ENCODE measurements around the gene SC5D.

The SC5D gene

GRCh38 chr11:121268581-121268980 lies 24.0 kb upstream of the SC5D start:
- TF ChIP-seq, protein P1, sequence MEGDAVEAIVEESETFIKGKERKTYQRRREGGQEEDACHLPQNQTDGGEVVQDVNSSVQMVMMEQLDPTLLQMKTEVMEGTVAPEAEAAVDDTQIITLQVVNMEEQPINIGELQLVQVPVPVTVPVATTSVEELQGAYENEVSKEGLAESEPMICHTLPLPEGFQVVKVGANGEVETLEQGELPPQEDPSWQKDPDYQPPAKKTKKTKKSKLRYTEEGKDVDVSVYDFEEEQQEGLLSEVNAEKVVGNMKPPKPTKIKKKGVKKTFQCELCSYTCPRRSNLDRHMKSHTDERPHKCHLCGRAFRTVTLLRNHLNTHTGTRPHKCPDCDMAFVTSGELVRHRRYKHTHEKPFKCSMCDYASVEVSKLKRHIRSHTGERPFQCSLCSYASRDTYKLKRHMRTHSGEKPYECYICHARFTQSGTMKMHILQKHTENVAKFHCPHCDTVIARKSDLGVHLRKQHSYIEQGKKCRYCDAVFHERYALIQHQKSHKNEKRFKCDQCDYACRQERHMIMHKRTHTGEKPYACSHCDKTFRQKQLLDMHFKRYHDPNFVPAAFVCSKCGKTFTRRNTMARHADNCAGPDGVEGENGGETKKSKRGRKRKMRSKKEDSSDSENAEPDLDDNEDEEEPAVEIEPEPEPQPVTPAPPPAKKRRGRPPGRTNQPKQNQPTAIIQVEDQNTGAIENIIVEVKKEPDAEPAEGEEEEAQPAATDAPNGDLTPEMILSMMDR (IDR thresholded peaks at IDR 0.05): no peak
- DNase-seq (ENCODE audit: low spot score): no peak
- no peak overlapping the region for H3K27ac ChIP-seq
- no peak overlapping the region for H3K4me3 ChIP-seq

DNA sequence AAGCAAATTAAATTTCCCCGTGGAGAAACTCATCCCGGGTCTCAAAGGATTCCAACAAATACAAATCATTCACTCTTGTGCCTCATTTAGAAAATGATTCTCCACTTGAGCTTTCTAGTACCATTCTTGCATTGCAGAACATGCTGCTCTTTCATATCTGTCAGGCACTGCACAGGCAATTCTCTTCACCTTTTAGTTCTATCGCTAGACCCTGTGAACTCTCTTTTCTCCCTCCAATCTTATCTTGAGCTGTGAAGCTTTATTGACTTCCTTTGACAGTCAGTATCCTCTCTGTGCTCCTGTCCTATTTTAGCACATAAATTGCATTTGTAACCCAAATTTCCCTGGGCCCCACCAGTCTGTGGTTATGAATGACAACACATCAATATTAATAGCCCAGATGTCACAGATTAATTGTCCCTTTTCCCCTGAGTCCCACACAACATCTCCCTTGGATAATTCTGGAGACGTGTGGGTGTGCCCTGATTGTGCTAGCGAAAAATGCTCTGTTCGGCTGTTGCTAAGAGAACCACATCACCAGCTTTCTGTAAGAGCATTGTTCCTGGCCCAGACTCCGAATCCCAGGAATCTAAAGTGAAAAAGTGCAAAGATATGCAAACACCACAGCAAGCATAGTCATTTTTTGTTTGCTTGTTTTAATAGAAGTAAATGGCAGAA lies 22.4 kb upstream of the SC5D start:
- no peak overlapping the region for H3K27ac ChIP-seq
- no peak for DNase-seq (ENCODE audit: low spot score)

GRCh38 chr11:121274332-121274991 lies 18.1 kb upstream of the SC5D start:
- Histone ChIP-seq H3K27ac (no peak overlapping the region), H3K4me3 (no peak overlapping the region)
- TF ChIP-seq, protein P1 (IDR thresholded peaks at IDR 0.05): no peak
- DNase-seq (ENCODE audit: low spot score): no peak

More for the DNA sequence above, 22.4 kb upstream of the SC5D start:
- H3K4me3 ChIP-seq: no peak overlapping the region
- TF ChIP-seq, protein P1 (IDR thresholded peaks at IDR 0.05): no peak

DNA sequence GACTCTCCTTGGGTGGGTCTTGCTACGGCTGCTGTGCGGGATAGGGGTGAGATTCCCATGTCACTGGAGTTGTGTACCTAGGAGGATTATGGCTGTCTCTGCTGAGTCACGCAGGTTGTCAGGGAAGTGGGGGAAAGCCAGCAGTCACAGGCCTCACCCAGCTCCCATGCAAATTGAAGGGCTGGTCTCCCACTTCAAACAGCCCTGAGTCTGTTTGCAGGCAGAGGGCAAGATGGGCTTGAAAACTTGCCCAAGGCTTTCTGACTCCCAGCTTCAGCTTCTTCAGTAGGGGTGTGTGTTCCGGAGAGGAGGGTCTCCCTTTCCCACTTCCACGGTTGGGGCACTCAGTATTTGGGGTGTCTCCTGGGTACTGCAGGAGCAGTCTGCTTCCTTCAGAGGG lies 10.9 kb upstream of the SC5D start:
- Histone ChIP-seq H3K4me3 (no peak overlapping the region), H3K27ac (no peak overlapping the region)
- DNase-seq (ENCODE audit: low spot score): no peak
- TF ChIP-seq, protein P1 (IDR thresholded peaks at IDR 0.05): no peak

DNA sequence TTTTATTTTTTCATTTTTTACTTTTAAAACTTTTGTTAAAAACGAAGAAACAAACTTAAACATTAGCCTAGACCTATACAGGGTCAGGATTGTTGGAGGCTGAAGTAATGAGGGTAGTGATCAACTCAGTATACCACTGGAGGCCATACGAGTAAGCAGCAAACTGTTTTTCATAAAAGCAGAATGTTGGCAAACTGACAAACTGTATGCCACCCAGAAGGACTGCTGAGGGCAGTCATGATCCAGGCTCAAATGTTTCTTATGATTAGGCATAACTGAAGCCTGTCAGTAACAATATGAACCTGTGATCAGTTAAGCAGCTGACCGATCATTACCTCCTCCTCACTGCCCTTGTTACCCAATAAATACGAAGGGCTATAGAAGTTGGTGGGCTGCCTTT lies 10.2 kb upstream of the SC5D start:
- DNase-seq (ENCODE audit: low spot score): no peak
- H3K4me3 ChIP-seq: no peak overlapping the region
- TF ChIP-seq, protein P1 (IDR thresholded peaks at IDR 0.05): no peak

DNA sequence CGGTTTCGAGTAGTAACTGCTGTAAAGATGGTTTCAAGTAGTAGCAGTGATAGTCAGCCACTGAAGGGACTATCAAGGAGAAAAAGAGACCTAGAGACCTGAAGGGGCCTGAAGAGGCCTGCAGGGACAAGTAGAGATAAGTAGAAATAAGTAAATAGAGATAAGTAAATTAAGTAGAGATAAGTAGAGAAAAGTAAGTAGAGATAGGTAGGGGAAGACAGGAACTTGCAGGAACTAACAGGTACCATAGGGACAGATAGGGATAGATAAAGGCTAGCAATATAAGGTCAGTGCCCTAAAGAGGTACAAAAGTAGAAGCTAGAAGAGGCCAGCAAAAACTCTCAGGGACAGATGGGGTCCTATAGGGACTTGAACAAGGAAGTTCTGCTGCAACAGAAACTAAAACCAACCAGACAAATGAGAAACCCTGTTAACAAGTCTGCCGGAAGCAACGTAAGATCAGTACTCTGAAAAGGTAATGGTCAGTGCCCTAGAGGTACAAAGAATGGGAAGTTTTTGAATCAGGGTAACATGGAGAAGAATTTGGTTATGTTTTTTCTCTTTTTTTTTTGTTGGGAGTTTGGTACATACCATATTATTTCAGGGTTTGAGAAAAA lies 9.6 kb upstream of the SC5D start:
- TF ChIP-seq, protein P1 (IDR thresholded peaks at IDR 0.05): no peak
- no peak for DNase-seq (ENCODE audit: low spot score)
- Histone ChIP-seq H3K4me3 (no peak overlapping the region), H3K27ac (no peak overlapping the region)

More for the DNA sequence above, 10.2 kb upstream of the SC5D start:
- H3K27ac ChIP-seq: no peak overlapping the region

Data from coronary artery (tissue), 2 donors.